HT-29 (cell line): ENCODE measurements around the gene CDC42BPG. TPM values are rescaled to one million over a fixed set of nuclear protein-coding genes. Genes with fewer than 3 reads are reported as not detected.
A peak's percentile ranks its signal among the peaks of the same experiment; 100 is the strongest.

Source experiments
- DNase-seq: peaks from one replicate; pipeline ENCODE4 v3.0.0-alpha.2; 2015; ENCODE audit warnings: low spot score
- total RNA-seq: library from RNA; depleted of rRNA; stranded (reverse); fragments of >200 nt; shearing (Covaris generic); gene quantifications from 2 replicates; pipeline ENCODE4 v1.2.3, GENCODE V29; 2014

CDC42BPG gene
- total RNA-seq, 1 experiment from 2014 or later, result 24.7 TPM

- DNase-seq, result no peak
Observed at GRCh38 chr11:64864473-64865285, 20.2 kb upstream of the CDC42BPG start.

GRCh38 chr11:64864135-64864472, 19.7 kb upstream of the CDC42BPG start:
- no peak for DNase-seq

GRCh38 chr11:64863391-64864060, 19.1 kb upstream of the CDC42BPG start:
- no peak for DNase-seq

GRCh38 chr11:64862987-64863390, 18.5 kb upstream of the CDC42BPG start:
- no peak for DNase-seq

GRCh38 chr11:64861227-64861975, 16.9 kb upstream of the CDC42BPG start:
- DNase-seq, result peak; percentile 11

- no peak for DNase-seq
Observed at GRCh38 chr11:64859542-64860414, 15.3 kb upstream of the CDC42BPG start.

GRCh38 chr11:64858467-64859263, 14.2 kb upstream of the CDC42BPG start:
- no peak for DNase-seq

GRCh38 chr11:64857485-64857884, 13.0 kb upstream of the CDC42BPG start:
- DNase-seq, result no peak

GRCh38 chr11:64856382-64857227, 12.2 kb upstream of the CDC42BPG start:
- peak; percentile 84 for DNase-seq

GRCh38 chr11:64855596-64856304, 11.3 kb upstream of the CDC42BPG start:
- DNase-seq, result no peak

- DNase-seq, result peak; percentile 99
Observed at GRCh38 chr11:64854534-64855502, 10.4 kb upstream of the CDC42BPG start.

- DNase-seq, result no peak
Observed at GRCh38 chr11:64854157-64854533, 9.7 kb upstream of the CDC42BPG start.

- no peak for DNase-seq
Observed at GRCh38 chr11:64853709-64854108, 9.3 kb upstream of the CDC42BPG start.

GRCh38 chr11:64852804-64853509, 8.5 kb upstream of the CDC42BPG start:
- DNase-seq, result no peak

GRCh38 chr11:64851831-64852351, 7.4 kb upstream of the CDC42BPG start:
- DNase-seq, result no peak

- no peak for DNase-seq
Observed at GRCh38 chr11:64850979-64851567, 6.6 kb upstream of the CDC42BPG start.
